ENCODE results near the gene TTC28. TPM values are rescaled to one million over a fixed set of nuclear protein-coding genes. Genes with fewer than 3 reads are reported as not detected.

TTC28 gene
- total RNA-seq, 6 experiments from 2014 or later: 10.8 to 18.9 (median 13.6) TPM

DNA sequence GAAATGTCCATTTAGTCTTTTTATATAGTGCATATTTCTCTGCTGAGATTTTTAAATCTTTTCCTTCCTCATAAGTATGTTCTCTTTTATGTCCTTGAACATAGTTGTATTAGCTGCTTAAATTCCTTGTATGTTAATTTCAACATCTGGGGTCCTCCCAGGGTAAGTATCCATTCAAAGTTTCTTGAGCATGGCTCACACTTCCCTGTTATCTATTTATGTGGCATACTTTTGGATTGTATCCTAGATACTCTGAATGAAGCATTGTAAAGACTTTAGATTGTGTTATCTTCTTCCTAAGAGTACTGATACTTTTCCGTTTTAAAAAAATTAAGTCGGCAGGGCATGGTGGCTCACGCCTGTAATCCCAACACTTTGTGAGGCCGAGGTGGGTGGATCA lies 732.2 kb downstream of the TTC28 start:
- H3K36me3 Mint-ChIP-seq (ENCODE audit: low read depth): no peaks in the 10 kb centered on the region

DNA sequence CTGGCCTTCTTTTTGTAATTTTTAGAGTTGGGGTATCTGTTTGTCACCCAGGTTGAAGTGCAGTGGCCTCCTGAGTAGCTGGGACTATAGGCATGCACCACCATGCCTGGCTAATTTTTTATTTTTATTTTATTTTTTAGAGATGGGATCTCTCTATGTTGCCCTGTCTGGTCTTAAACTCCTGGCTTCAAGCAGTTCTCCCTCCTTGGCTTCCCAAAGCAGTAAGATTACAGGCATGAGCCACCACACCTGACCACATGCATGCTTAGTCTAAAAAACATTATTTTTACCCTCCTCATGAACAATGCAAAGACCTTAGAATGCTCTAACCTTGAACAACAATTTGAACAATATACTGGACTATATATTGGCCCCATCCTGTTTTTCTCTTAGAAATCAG lies 738.5 kb downstream of the TTC28 start:
- Mint-ChIP-seq H3K4me1 (ENCODE audit: low read depth) (no peaks in the 10 kb centered on the region), H3K27me3 (ENCODE audit: insufficient read depth) (no peaks in the 10 kb centered on the region), H3K4me3 (no peak overlapping the region), H3K36me3 (ENCODE audit: low read depth) (no peaks in the 10 kb centered on the region), H3K27ac (no peak overlapping the region), H3K9me3 (no peaks in the 10 kb centered on the region)
- no peak for DNase-seq
- TF ChIP-seq, protein P1, sequence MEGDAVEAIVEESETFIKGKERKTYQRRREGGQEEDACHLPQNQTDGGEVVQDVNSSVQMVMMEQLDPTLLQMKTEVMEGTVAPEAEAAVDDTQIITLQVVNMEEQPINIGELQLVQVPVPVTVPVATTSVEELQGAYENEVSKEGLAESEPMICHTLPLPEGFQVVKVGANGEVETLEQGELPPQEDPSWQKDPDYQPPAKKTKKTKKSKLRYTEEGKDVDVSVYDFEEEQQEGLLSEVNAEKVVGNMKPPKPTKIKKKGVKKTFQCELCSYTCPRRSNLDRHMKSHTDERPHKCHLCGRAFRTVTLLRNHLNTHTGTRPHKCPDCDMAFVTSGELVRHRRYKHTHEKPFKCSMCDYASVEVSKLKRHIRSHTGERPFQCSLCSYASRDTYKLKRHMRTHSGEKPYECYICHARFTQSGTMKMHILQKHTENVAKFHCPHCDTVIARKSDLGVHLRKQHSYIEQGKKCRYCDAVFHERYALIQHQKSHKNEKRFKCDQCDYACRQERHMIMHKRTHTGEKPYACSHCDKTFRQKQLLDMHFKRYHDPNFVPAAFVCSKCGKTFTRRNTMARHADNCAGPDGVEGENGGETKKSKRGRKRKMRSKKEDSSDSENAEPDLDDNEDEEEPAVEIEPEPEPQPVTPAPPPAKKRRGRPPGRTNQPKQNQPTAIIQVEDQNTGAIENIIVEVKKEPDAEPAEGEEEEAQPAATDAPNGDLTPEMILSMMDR (IDR thresholded peaks at IDR 0.05): no peak

More for the DNA sequence above, 732.2 kb downstream of the TTC28 start:
- Mint-ChIP-seq H3K4me3 (no peak overlapping the region), H3K9me3 (no peaks in the 10 kb centered on the region), H3K27me3 (ENCODE audit: insufficient read depth) (no peaks in the 10 kb centered on the region), H3K4me1 (ENCODE audit: low read depth) (peaks cover 13% of the 10 kb centered on the region), H3K27ac (no peak overlapping the region)
- no peak for DNase-seq
- TF ChIP-seq, protein P1 (IDR thresholded peaks at IDR 0.05): no peak

DNA sequence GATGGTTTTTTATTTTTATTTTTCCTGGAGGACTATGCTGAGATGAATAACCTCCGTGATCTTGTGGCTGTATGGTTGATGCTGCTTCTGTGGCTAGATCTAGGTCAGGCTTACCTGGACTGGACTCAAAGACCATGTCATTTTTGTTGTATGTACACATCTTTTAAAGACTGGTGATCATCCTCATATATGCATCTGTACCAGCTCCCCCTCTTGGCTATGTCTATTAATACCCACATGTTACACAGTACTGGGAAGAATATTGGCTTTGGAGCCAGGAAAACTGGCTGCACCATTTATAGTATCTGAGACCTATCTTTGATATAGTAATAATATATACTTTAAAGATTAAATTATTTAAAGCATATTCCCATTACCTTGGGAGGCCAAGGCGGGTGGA lies 742.2 kb downstream of the TTC28 start:
- TF ChIP-seq, protein P1 (IDR thresholded peaks at IDR 0.05): peak; percentile 48
- H3K27me3 Mint-ChIP-seq (ENCODE audit: insufficient read depth): no peaks in the 10 kb centered on the region
- no peaks in the 10 kb centered on the region for H3K4me1 Mint-ChIP-seq (ENCODE audit: low read depth)
- H3K4me3 Mint-ChIP-seq: no peak overlapping the region
- no peaks in the 10 kb centered on the region for H3K9me3 Mint-ChIP-seq
- peak; percentile 8 for DNase-seq
- H3K27ac Mint-ChIP-seq: no peak overlapping the region
- H3K36me3 Mint-ChIP-seq (ENCODE audit: low read depth): no peaks in the 10 kb centered on the region

DNA sequence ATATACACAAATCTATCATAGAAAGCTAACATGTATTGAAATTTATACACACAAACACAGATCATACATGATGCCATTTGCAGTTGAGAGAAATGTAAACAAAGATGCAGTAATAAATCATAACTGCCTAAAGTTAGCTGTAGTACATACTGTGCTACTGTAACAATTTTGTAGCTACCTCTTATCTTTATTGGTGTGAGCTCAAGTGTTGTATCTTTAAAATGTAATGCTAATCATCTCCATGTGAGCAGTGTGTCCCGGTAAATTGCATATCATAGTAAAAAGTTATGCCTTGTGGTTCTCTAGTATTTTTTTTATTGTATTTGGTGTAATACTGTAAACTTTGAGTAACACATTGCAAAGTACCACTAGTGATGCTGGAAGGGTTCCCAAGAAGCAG lies 743.7 kb downstream of the TTC28 start:
- H3K9me3 Mint-ChIP-seq: no peaks in the 10 kb centered on the region
- H3K4me1 Mint-ChIP-seq (ENCODE audit: low read depth): peaks cover 3% of the 10 kb centered on the region
- no peak for DNase-seq
- no peaks in the 10 kb centered on the region for H3K36me3 Mint-ChIP-seq (ENCODE audit: low read depth)
- no peak overlapping the region for H3K27ac Mint-ChIP-seq
- H3K4me3 Mint-ChIP-seq: no peak overlapping the region
- no peaks in the 10 kb centered on the region for H3K27me3 Mint-ChIP-seq (ENCODE audit: insufficient read depth)
- TF ChIP-seq, protein P1 (IDR thresholded peaks at IDR 0.05): no peak

DNA sequence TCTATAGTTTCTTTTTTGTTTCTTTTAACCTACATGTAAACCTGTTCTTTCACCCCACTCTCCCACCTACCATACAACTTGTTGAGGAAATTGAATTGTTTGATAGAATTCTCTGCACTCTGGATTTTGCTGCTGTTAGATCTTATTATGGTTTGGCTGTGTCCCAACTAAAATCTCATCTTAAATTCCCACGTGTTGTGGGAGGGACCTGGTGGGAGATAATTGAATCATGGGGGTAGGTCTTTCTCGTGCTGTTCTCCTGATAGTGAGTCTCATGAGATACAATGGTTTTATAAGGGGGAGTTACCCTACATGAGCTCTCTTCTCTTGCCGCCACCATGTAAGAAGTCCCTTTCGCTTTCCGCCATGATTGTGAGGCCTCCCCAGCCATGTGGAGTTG lies 745.6 kb downstream of the TTC28 start:
- Mint-ChIP-seq H3K4me3 (no peak overlapping the region), H3K27ac (no peak overlapping the region), H3K36me3 (ENCODE audit: low read depth) (no peaks in the 10 kb centered on the region), H3K9me3 (no peaks in the 10 kb centered on the region), H3K4me1 (ENCODE audit: low read depth) (peaks cover 18% of the 10 kb centered on the region), H3K27me3 (ENCODE audit: insufficient read depth) (no peaks in the 10 kb centered on the region)
- TF ChIP-seq, protein P1 (IDR thresholded peaks at IDR 0.05): no peak
- DNase-seq: no peak
